SK-N-SH treated with all-trans-retinoic acid at 6 μM for 48 hours (cell line): ENCODE measurements around the gene RITA1.

Experiments used
- CREB5 ChIP-seq: fragments of 250-450 bp; sonication (Bioruptor Pico); IDR thresholded peaks from 2 replicates; pipeline ENCODE4 v1.5.1; 2020; ENCODE audit warnings: low read depth, mild to moderate bottlenecking, moderate library complexity
- RARB ChIP-seq: fragments of 250-450 bp; sonication (Bioruptor Pico); IDR thresholded peaks from 2 replicates; pipeline ENCODE4 v1.8.0; 2021; ENCODE audit warnings: mild to moderate bottlenecking, moderate library complexity
- TOX ChIP-seq: fragments of 250-450 bp; sonication (Bioruptor Pico); IDR thresholded peaks from 2 replicates; pipeline ENCODE4 v1.8.0; 2021; ENCODE audit warnings: mild to moderate bottlenecking, moderate library complexity, borderline replicate concordance
- TSHZ2 ChIP-seq: fragments of 250-450 bp; sonication (Bioruptor Pico); IDR thresholded peaks from 2 replicates; pipeline ENCODE4 v1.5.0; 2020; ENCODE audit warnings: mild to moderate bottlenecking, moderate library complexity
- ZC3H10 ChIP-seq: fragments of 250-450 bp; sonication (Bioruptor Pico); IDR thresholded peaks from 2 replicates; pipeline ENCODE4 v1.5.1; 2021; ENCODE audit warnings: mild to moderate bottlenecking, moderate library complexity
- ZFP3 ChIP-seq: fragments of 250-450 bp; sonication (Bioruptor Pico); IDR thresholded peaks from 2 replicates; pipeline ENCODE4 v1.5.0; 2020; ENCODE audit warnings: mild to moderate bottlenecking, moderate library complexity
- ZFP30 ChIP-seq: fragments of 450-650 bp; formaldehyde crosslinking; IDR thresholded peaks from 2 replicates; pipeline ENCODE4 v1.5.0; 2022; ENCODE audit warnings: mild to moderate bottlenecking, moderate library complexity
- ZNF565 ChIP-seq: fragments of 450-650 bp; formaldehyde crosslinking; conservative IDR thresholded peaks from 2 replicates; pipeline ENCODE4 v1.5.0; 2020; ENCODE audit warnings: low read depth, mild to moderate bottlenecking, moderate library complexity
- ZNF8 ChIP-seq: fragments of 450-650 bp; formaldehyde crosslinking; IDR thresholded peaks from 2 replicates; pipeline ENCODE4 v1.5.0; 2020; ENCODE audit warnings: mild to moderate bottlenecking, moderate library complexity

GRCh38 chr12:113196990-113197389 is 11.5 kb downstream of the RITA1 start:
- TF ChIP-seq ZFP3 (CRISPR knock-in tag), result no peak
- TF ChIP-seq RARB (CRISPR knock-in tag), result no peak
- no peak for TF ChIP-seq CREB5 (CRISPR knock-in tag)
- TF ChIP-seq ZC3H10, result no peak
- TF ChIP-seq ZNF565 (CRISPR knock-in tag), result no peak
- TF ChIP-seq ZFP30 (CRISPR knock-in tag), result no peak
- TF ChIP-seq TSHZ2 (CRISPR knock-in tag), result no peak
- no peak for TF ChIP-seq ZNF8 (CRISPR knock-in tag)
- no peak for TF ChIP-seq TOX (CRISPR knock-in tag)
